SJSA1 (cell line): ENCODE results near the gene SELENBP1. TPM values are rescaled to one million over a fixed set of nuclear protein-coding genes. Genes with fewer than 3 reads are reported as not detected.

Experiments
- DNase-seq, 2 experiments: peaks; one replicate each; pipeline ENCODE4 v3.0.0-alpha.2; 2015 to 2020; ENCODE audit warnings: low spot score in 2 of 2, low read depth in 1 of 2
- H3K27ac ChIP-seq: fragments of 250-450 bp; sonication (Bioruptor Pico); 2 replicates; pipeline ENCODE4 v1.5.1; 2020; ENCODE audit warnings: mild to moderate bottlenecking, moderate library complexity
- H3K27me3 ChIP-seq: fragments of 250-450 bp; sonication (Bioruptor Pico); replicated peaks from 2 replicates; pipeline ENCODE4 v1.5.1; 2020; ENCODE audit warnings: mild to moderate bottlenecking, moderate library complexity
- H3K36me3 ChIP-seq: fragments of 250-450 bp; sonication (Bioruptor Pico); 2 replicates; pipeline ENCODE4 v1.5.1; 2020; ENCODE audit warnings: mild to moderate bottlenecking
- H3K4me1 ChIP-seq: fragments of 250-450 bp; sonication (Bioruptor Pico); replicated peaks from 2 replicates; pipeline ENCODE4 v1.6.1; 2021; ENCODE audit warnings: mild to moderate bottlenecking
- H3K4me3 ChIP-seq: fragments of 250-450 bp; sonication (Bioruptor Pico); 2 replicates; pipeline ENCODE4 v1.5.1; 2020; ENCODE audit warnings: mild to moderate bottlenecking
- H3K9me3 ChIP-seq: fragments of 250-450 bp; sonication (Bioruptor Pico); replicated peaks from 2 replicates; pipeline ENCODE4 v1.5.1; 2020; ENCODE audit warnings: mild to moderate bottlenecking
- total RNA-seq: library from RNA; depleted of rRNA; stranded (reverse); fragments of >200 nt; shearing (Covaris generic); gene quantifications from 2 replicates; pipeline ENCODE4 v1.2.3, GENCODE V29; 2014; rRNA removed

SELENBP1 gene
- total RNA-seq, 1 experiment from 2014 or later, result 21.6 TPM

DNA sequence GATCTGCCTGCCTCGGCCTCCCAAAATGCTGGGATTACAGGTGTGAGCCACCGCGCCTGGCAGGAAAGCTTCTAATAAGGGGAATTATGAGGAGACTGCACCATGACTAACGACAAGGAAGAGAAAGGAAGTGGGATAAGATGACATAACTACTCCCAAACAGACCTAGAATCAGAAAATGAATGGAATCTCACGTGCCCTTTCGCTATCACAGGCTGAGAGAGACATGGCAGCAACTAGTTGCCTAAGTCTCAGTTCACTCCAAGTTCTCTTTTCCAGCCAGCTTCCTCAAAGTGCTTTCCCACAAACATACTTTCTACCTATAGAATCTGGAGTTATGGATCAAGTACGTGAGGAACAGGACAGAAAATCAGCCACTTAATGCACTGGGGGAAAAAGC, 47.3 kb downstream of the SELENBP1 start:
- Histone ChIP-seq H3K36me3 (peaks cover 57% of the 10 kb centered on the region), H3K4me1 (peaks cover 34% of the 10 kb centered on the region), H3K27ac (peak overlapping the region; percentile 98), H3K9me3 (no peaks in the 10 kb centered on the region), H3K4me3 (peak overlapping the region; percentile 55; the same call in 1 of the 2 replicates), H3K27me3 (no peaks in the 10 kb centered on the region)
- DNase-seq, result no peak

DNA sequence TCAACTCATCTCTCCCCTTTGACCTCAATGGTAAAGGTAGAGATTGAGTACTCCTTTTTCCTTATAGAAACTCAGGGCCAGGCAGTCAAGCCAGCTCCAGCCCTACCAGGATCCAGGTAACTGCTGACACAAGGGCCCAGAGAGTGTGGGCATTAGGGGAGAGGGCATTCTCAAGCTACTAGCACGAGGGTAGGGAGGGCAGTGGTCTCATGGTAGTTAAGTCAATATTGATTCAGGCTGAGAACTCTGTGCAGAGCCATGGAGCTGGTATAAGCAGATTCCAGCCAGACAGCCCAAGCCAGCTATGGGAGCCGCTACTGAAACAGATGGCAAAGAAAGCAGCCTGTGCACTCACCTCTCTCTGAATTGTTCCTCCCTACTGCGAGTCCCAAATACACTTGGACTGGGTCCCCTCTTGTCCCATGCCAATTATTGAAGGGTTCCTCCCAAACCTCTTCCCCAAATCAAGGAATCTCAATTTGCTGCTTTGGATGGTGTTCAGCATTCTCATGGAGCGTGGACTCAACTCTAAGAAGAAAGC, 48.0 kb downstream of the SELENBP1 start:
- no peak for DNase-seq
- no peaks in the 10 kb centered on the region for H3K27me3 ChIP-seq
- H3K36me3 ChIP-seq, result peaks cover 64% of the 10 kb centered on the region
- H3K4me3 ChIP-seq, result no peak overlapping the region
- peaks cover 36% of the 10 kb centered on the region for H3K4me1 ChIP-seq
- H3K9me3 ChIP-seq, result no peaks in the 10 kb centered on the region
- H3K27ac ChIP-seq, result peak overlapping the region; percentile 98

DNA sequence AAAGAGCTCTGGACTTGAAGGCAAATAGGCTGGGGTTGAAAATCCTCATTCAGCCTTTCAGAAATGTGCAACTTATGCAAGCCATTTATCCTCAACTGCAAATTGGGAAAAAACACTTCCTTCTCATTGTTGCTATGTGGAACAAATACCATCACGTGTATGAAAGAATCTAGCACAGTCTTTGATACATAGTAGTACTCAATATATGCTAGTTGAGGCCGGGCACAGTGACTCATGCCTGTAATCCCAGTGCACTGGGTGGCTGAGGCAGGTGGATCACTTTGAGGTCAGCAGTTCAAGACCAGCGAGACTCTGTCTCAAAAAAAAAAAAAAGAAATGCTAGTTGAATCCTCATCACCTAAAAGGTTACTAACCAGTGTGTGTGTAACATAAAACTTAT, 53.5 kb downstream of the SELENBP1 start:
- Histone ChIP-seq H3K9me3 (no peaks in the 10 kb centered on the region), H3K4me3 (no peak overlapping the region), H3K4me1 (peaks cover 27% of the 10 kb centered on the region), H3K27me3 (no peaks in the 10 kb centered on the region), H3K27ac (no peak overlapping the region), H3K36me3 (peaks cover 91% of the 10 kb centered on the region)
- no peak for DNase-seq

DNA sequence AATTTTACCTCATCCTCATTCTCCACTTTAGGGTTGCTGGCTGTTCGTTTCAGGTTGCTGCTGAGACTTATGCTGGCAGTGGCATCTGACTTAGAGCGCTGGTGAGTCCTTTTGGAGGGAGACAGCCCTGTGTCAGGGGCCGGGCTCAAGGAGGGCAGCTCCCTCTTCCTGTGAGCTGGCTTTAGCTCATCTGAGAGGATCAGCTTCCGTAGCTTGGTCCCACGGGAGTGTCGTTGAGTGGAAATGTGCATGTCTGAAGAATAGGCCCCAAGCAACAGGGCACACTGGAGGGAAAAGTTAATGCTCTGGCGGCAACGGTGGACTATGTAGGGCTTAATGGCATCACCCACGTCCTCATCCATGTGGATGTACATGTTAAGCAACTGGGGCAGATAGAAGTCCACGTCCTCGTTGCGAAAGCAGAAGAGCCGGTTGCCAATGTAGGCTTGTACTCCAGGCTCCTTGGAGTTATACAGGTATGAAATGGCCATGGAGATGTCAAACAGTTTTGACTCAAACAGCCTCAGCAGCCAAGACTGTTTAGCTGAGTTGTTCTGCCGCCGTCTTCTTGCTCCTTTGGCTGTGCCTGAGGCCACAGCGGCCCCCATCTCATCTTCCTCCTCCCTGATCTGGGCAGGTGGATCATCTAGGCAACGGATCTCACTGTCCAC, 56.8 kb downstream of the SELENBP1 start:
- Histone ChIP-seq H3K27ac (no peak overlapping the region), H3K9me3 (no peaks in the 10 kb centered on the region), H3K4me3 (no peak overlapping the region), H3K4me1 (peaks cover 60% of the 10 kb centered on the region), H3K36me3 (peaks cover 94% of the 10 kb centered on the region), H3K27me3 (no peaks in the 10 kb centered on the region)
- no peak for DNase-seq

Other genes with a start within 250 kb of the SELENBP1 start
- 0.06 and 1.1 TPM in 2 replicates for gene SEMA6C, start 226.1 kb downstream of the SELENBP1 start, total RNA-seq
- not detected in 2 replicates for gene TNFAIP8L2, start 216.1 kb downstream of the SELENBP1 start, total RNA-seq
- gene LYSMD1, start 206.8 kb downstream of the SELENBP1 start, total RNA-seq, result 15.8 and 18.3 TPM in 2 replicates
- 52.9 and 62.9 TPM in 2 replicates for gene SCNM1, start 206.6 kb downstream of the SELENBP1 start, total RNA-seq
- gene TMOD4, start 196.7 kb downstream of the SELENBP1 start, total RNA-seq, result 1.2 TPM in 1 of 2 replicates, not detected in the other
- gene VPS72, start 182.5 kb downstream of the SELENBP1 start, total RNA-seq, result 52.8 and 66.6 TPM in 2 replicates
- gene PIP5K1A, start 174.2 kb downstream of the SELENBP1 start, total RNA-seq, result 46.5 and 69.9 TPM in 2 replicates
- gene PSMD4, start 118.0 kb downstream of the SELENBP1 start, total RNA-seq, result 293 and 297 TPM in 2 replicates
- gene ZNF687, start 90.4 kb downstream of the SELENBP1 start, total RNA-seq, result 12.5 and 14.5 TPM in 2 replicates
- 30.5 and 60.4 TPM in 2 replicates for gene PI4KB, start 45.3 kb downstream of the SELENBP1 start, total RNA-seq
- 32.2 and 46.9 TPM in 2 replicates for gene RFX5, start 25.5 kb downstream of the SELENBP1 start, total RNA-seq
- gene PSMB4, start 26.9 kb upstream of the SELENBP1 start, total RNA-seq, result 559 and 717 TPM in 2 replicates
- gene POGZ, start 86.8 kb upstream of the SELENBP1 start, total RNA-seq, result 14.5 and 34.0 TPM in 2 replicates
- gene CGN, start 138.7 kb upstream of the SELENBP1 start, total RNA-seq, result 0.26 and 1.2 TPM in 2 replicates
- 36.9 and 46.0 TPM in 2 replicates for gene TUFT1, start 167.6 kb upstream of the SELENBP1 start, total RNA-seq
- 18.4 and 28.5 TPM in 2 replicates for gene SNX27, start 239.3 kb upstream of the SELENBP1 start, total RNA-seq